Heart right ventricle (tissue), 16 donors: ENCODE measurements around the gene AGO3. TPM values are rescaled to one million over a fixed set of nuclear protein-coding genes. Genes with fewer than 3 reads are reported as not detected.

ENCODE experiments used
- ATAC-seq, 8 donors: fragments of 200-7000 bp; cut with Tn5 transposase; one replicate each; pipeline ENCODE4 v1.9.1; 2020; ENCODE audit warnings: mild to moderate bottlenecking in 8 of 8, moderate library complexity in 8 of 8, moderate number of reproducible peaks in 1 of 8
- DNase-seq, 2 donors: peaks; one replicate each; pipeline ENCODE4 v3.0.0-alpha.2; 2020
- H3K27ac ChIP-seq, 10 donors: fragments of 200-600 bp; sonication (generic) in 2 of 10; one replicate each; pipeline versions ENCODE4 v1.5.0 to v1.8.0; 2020 to 2022; ENCODE audit warnings: mild to moderate bottlenecking in 3 of 10
- H3K27me3 ChIP-seq, 7 donors: fragments of 200-600 bp; one replicate each; pipeline ENCODE4 v1.8.0; 2021 to 2022; ENCODE audit warnings: mild to moderate bottlenecking in 2 of 7
- H3K36me3 ChIP-seq, 9 donors: fragments of 200-600 bp; sonication (generic) in 1 of 9; one replicate each; pipeline versions ENCODE4 v1.5.0 to v1.8.0; 2020 to 2022; ENCODE audit warnings: mild to moderate bottlenecking in 2 of 9
- H3K4me1 ChIP-seq, 9 donors: fragments of 200-600 bp; sonication (generic) in 1 of 9; one replicate each; pipeline versions ENCODE4 v1.5.0 to v1.8.0; 2020 to 2022; ENCODE audit warnings: mild to moderate bottlenecking in 4 of 9
- H3K4me3 ChIP-seq, 10 donors: fragments of 200-600 bp; sonication (generic) in 2 of 10; one replicate each; pipeline versions ENCODE4 v1.5.0 to v1.8.0; 2020 to 2022; ENCODE audit warnings: mild to moderate bottlenecking in 7 of 10, moderate library complexity in 2 of 10
- H3K9me3 ChIP-seq, 11 donors: fragments of 200-600 bp in 10 of 11; sonication (generic) in 2 of 11; one replicate each; pipeline versions ENCODE4 v1.5.0 to v1.8.0; 2013 to 2022; ENCODE audit warnings: mild to moderate bottlenecking in 2 of 11, control low read depth in 1 of 11, moderate library complexity in 1 of 11
- WGBS, 2 donors: extraction: QIAGEN DNeasy Blood & Tissue Kit; methylation state at CpG; one replicate each; pipeline ENCODE4 v1.1.7; 2013; ENCODE audit warnings: inconsistent platforms in 1 of 2; 5-methylcytosine and 5-hydroxymethylcytosine counted together
- intact Hi-C, 10 donors: fragments of 100-400 bp; cut with DNase I; formaldehyde crosslinking; loops; one replicate each; pipeline versions ENCODE4 v1.11.1 to v1.14.2; 2022
- polyA plus RNA-seq, 2 donors: library from polyadenylated mRNA; stranded (reverse); fragments of 200-250 nt; gene quantifications; one replicate each; pipeline ENCODE4 v1.2.3, GENCODE V29; 2013
- total RNA-seq, 10 donors: library from RNA; stranded (reverse); fragmentation: NEBNext Ultra II Directional in 3 of 10; extraction: Animal tissue kit (Norgen Biotek cat#: 25700) in 3 of 10; gene quantifications; one replicate each; pipeline versions ENCODE4 v1.2.1 to v1.2.4, GENCODE V29; 2021 to 2023
- TF ChIP-seq, protein P1 (sequence below), 9 donors: fragments of 200-600 bp; sonication (generic) in 2 of 9; IDR thresholded peaks; one replicate each; pipeline versions ENCODE4 v1.5.0 to v1.8.0; 2021 to 2022; ENCODE audit warnings: antibody characterized with exemption in 9 of 9, mild to moderate bottlenecking in 5 of 9, moderate library complexity in 1 of 9
- donor health status: Arrhythmogenic right ventricular cardiomyopathy.
- donor health status: ischemic (EF 13 %, LVEDD 7.1; RV severe dilation, severe dysfunction).
- donor health status: healthy with polysubstance abuse.
- donor health status: DM: no; HTN: yes; CAD: no.
- donor health status: DM: no; HTN: no; CAD: no.
- donor health status: ischemic (EF 25% LVEDD 6.9; RV normal size, moderate dysfunction).
- donor health status: ischemic (EF 25% LVEDD 5.7; RV mildly dilated, moderate dysfunction).
- donor health status: healthy.
- donor health status: DM: yes; HTN: yes; CAD: no.
- donor health status: Ischemic cardiomyopathy.
- donor health status: ischemic (EF 35%, LVEDD 5.7; RV mildly dilated, moderate dysfunction).
- donor health status: nonischemic (EF 11% LVEDD 7.7; RV severe dilation, severe dysfunction).
- donor health status: DM: yes; HTN: yes; CAD: no.
- donor health status: PGD.
- donor health status: ischemic (EF 29% LVEDD 5.4; RV normal size, mild dysfunction).
- donor health status: nonischemic (EF 23%, LVEDD 6.1; RV moderate dilation, normal function).

The AGO3 gene
- total and polyA plus RNA-seq, 12 donors, result 2.2 to 20.7 (median 14.7) TPM

DNA sequence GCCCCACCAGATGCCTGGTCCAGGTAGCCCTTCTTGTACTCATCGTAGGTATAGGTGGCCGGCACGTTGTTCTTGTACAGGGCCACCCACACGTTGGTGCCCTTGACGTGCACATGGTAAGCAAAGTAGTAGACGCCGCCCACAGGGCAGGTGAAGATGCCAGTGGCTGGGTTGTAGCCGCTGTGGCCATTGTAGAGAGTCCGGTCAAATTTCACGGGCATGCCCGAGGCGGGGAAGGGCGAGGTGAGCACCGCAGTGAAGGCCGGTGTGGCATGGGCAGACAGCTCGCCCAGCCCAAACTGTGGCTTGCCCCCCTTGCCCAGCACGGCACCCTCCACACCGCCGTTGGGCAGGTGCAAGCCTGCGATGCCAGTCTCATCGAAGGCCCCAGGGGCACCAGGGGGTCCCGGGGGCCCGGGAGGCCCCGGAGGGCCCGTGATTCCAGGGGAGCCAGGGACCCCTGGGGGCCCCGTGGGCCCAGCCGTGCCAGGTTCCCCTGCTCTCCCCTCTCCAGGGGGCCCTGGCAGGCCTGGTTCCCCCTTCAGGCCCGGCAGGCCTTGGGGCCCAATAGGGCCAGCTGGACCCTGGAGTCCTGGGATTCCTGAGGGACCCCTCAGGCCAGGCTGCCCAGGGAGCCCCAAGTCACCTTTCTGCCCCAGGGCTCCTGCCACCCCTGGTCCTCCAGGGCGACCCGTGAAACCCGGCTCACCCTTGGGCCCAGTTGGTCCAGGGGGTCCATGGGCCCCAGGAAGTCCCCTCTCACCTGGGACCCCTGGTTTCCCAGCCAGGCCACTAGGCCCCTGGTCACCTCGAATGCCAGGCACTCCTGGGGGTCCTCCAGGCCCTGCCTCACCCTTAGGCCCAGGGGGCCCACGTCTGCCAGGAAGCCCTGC is 167.0 kb downstream of the AGO3 start:
- Histone ChIP-seq H3K27me3 (no peaks in the 10 kb centered on the region), H3K9me3 (no peaks in the 10 kb centered on the region), H3K4me3 (no peak overlapping the region), H3K36me3 (peaks cover 0 to 40% (median 19%) of the 10 kb centered on the region in 9 donors), H3K27ac (no peak overlapping the region), H3K4me1 (peaks cover 3 to 47% (median 37%) of the 10 kb centered on the region in 9 donors)
- ATAC-seq (no peak), DNase-seq (no peak)
- intact Hi-C loops, result loop anchor here in 8 of 10 donors (2.0 to 10.0 kb wide), 12 partner anchors 34 to 327 kb away; no protein-coding TSS in a partner anchor
- TF ChIP-seq, protein P1, sequence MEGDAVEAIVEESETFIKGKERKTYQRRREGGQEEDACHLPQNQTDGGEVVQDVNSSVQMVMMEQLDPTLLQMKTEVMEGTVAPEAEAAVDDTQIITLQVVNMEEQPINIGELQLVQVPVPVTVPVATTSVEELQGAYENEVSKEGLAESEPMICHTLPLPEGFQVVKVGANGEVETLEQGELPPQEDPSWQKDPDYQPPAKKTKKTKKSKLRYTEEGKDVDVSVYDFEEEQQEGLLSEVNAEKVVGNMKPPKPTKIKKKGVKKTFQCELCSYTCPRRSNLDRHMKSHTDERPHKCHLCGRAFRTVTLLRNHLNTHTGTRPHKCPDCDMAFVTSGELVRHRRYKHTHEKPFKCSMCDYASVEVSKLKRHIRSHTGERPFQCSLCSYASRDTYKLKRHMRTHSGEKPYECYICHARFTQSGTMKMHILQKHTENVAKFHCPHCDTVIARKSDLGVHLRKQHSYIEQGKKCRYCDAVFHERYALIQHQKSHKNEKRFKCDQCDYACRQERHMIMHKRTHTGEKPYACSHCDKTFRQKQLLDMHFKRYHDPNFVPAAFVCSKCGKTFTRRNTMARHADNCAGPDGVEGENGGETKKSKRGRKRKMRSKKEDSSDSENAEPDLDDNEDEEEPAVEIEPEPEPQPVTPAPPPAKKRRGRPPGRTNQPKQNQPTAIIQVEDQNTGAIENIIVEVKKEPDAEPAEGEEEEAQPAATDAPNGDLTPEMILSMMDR (IDR thresholded peaks at IDR 0.05), result no peak
- WGBS, 2 donors, result 94 to 95% methylated on average over 33 of the region's 33 CpGs

DNA sequence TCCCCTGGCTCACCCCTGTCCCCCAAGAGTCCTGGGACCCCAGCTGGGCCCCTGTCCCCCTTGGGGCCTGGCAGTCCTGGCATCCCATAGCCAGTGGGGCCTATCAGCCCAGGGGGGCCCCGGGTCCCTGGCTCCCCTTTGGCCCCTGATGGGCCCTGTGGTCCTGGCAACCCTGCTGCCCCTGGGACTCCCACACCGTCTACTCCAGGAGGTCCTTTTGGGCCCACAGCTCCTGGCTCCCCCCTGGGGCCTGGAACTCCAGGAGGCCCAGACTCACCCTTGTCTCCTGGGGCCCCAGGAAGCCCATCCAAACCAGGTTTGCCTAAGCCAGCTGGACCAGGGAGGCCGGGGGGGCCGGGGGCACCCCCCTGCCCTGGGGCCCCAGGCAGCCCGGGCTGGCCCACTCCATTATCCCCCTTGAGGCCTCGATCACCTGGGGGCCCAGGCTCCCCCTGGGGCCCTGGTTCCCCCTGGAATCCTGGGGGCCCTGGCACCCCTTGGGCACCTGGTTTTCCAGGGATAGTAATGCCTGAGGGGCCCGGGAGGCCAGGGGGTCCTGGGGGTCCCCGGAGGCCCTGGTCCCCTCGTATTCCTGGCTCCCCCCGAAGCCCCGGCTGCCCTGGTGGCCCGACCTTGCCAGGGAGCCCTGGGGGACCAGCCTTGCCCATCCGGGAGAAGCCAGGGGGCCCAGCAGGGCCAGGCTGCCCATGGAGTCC is 167.9 kb downstream of the AGO3 start:
- Histone ChIP-seq H3K27ac (no peak overlapping the region), H3K9me3 (no peaks in the 10 kb centered on the region), H3K36me3 (peaks cover 0 to 32% (median 11%) of the 10 kb centered on the region in 9 donors), H3K4me3 (no peak overlapping the region), H3K4me1 (peaks cover 0 to 39% (median 29%) of the 10 kb centered on the region in 9 donors), H3K27me3 (no peaks in the 10 kb centered on the region)
- ATAC-seq, result peak in 1 of 8 donors; percentile 15
- 85 to 92% methylated on average over 12 to 13 of the region's 13 CpGs for WGBS, 2 donors
- DNase-seq, result no peak
- intact Hi-C loops, result loop anchor here in 9 of 10 donors (1.0 to 10.0 kb wide), 13 partner anchors 33 to 326 kb away; no protein-coding TSS in a partner anchor
- TF ChIP-seq, protein P1 (IDR thresholded peaks at IDR 0.05), result no peak

DNA sequence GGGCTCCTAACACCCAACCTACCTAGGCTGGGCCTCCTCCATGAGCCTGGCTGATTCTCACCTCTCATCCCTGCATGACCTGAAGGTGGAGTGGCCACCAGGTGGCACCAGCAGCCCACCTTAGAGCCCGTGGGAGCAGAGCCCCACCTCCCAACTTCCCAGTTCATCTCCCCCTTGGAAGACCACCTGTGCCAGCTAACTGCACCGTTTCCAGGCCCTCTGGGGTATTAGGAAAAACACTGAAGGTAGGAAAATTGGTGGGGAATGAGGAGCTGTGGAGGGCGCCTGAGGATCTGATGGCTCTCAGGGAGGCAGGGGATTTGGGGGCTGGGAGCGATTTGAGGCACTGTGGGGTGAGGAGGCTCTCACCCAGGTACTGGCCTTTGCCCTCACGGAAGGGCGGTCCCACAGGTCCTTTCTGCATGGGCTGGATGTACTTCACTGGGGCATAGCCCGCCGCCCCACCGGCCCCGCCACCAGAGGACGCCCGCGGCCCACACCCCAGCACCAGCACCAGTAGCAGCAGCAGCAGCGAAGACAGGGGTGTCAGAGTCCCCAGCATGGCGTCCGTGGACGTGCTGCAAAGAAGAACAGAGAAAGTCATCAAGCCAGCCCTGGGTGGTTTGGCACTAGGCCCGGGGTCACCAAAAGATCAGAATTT is 168.9 kb downstream of the AGO3 start:
- peak; percentile 81 to 91 (median 86) for ATAC-seq
- peak; percentile 75 to 83 for DNase-seq
- WGBS, 2 donors, result 27 to 29% methylated on average over 18 of the region's 18 CpGs
- peak overlapping the region in 4 of 10 donors; percentile 5 to 28 (median 11) for H3K4me3 ChIP-seq
- peaks cover 0 to 29% (median 19%) of the 10 kb centered on the region in 9 donors for H3K4me1 ChIP-seq
- peaks cover 0 to 22% (median 5%) of the 10 kb centered on the region in 9 donors for H3K36me3 ChIP-seq
- intact Hi-C loops, result loop anchor here in 9 of 10 donors (1.0 to 10.0 kb wide), 16 partner anchors 32 to 325 kb away; no protein-coding TSS in a partner anchor
- H3K27ac ChIP-seq, result no peak overlapping the region
- no peaks in the 10 kb centered on the region for H3K9me3 ChIP-seq
- H3K27me3 ChIP-seq, result no peaks in the 10 kb centered on the region
- TF ChIP-seq, protein P1 (IDR thresholded peaks at IDR 0.05), result peak; percentile 68 to 89 (median 80)
